Endothelial cell of umbilical vein (primary cell): ENCODE measurements around the gene DIAPH2. TPM values are rescaled to one million over a fixed set of nuclear protein-coding genes. Genes with fewer than 3 reads are reported as not detected.

Experiments used
- BruUV-seq: library from RNA; stranded (reverse); fragments of 400-500 nt; replicated peaks from 2 replicates; lab custom pipeline; 2021; lab: Mats Ljungman, UMichigan
- CTCF ChIA-PET: fragments of 300-600, 350-600 bp; sonication (Branson Sonifier 250); formaldehyde crosslinking; loops from one replicate; lab custom pipeline; 2021; ENCODE audit warnings: antibody characterized with exemption, inconsistent platforms; lab: Charles Lee
- POLR2A ChIA-PET: fragments of 300-600, 350-600 bp; sonication (Branson Sonifier 250); formaldehyde crosslinking; loops from one replicate; lab custom pipeline; 2021; ENCODE audit warnings: antibody characterized with exemption, inconsistent platforms; lab: Charles Lee
- DNase-seq: peaks from one replicate; pipeline ENCODE4 v3.0.0-alpha.2; 2011; ENCODE audit warnings: low read depth, low spot score
- FAIRE-seq: peaks from 2 replicates; lab custom pipeline; 2011; peaks lifted over from hg19 to GRCh38; lab: Jason Lieb, UNC
- H2AFZ ChIP-seq: 2 replicates; pipeline ENCODE4 v1.6.0; 2012; ENCODE audit warnings: low read depth, low read length, control low read depth, inconsistent platforms
- H3K27ac ChIP-seq: 2 replicates; pipeline ENCODE4 v1.5.1; 2011; ENCODE audit warnings: low read depth, mild to moderate bottlenecking, control low read depth, low read length, moderate library complexity; ENCODE audit not compliant: insufficient read depth
- H3K27me3 ChIP-seq, 2 experiments: 2 replicates each; pipeline versions ENCODE4 v1.6.0 to v1.6.1; 2011; ENCODE audit warnings: low read length in 2 of 2, mixed read lengths in 1 of 2; ENCODE audit not compliant: control insufficient read depth in 2 of 2, insufficient read depth in 2 of 2
- H3K36me3 ChIP-seq, 2 experiments: 2 replicates in 1 of 2; 3 replicates in 1 of 2; pipeline ENCODE4 v1.5.1; 2011; ENCODE audit warnings: low read length in 2 of 2, mild to moderate bottlenecking in 1 of 2, moderate library complexity in 1 of 2; ENCODE audit not compliant: control insufficient read depth in 2 of 2, insufficient read depth in 2 of 2; ENCODE audit errors: extremely low read depth in 1 of 2
- H3K4me1 ChIP-seq: 3 replicates; pipeline ENCODE4 v1.5.1; 2011; ENCODE audit warnings: mild to moderate bottlenecking, low read length; ENCODE audit not compliant: control insufficient read depth, insufficient read depth; ENCODE audit errors: extremely low read depth
- H3K4me2 ChIP-seq: 2 replicates; pipeline ENCODE4 v1.6.1; 2011; ENCODE audit warnings: low read length, control low read depth, mixed read lengths; ENCODE audit not compliant: insufficient read depth
- H3K4me3 ChIP-seq, 3 experiments: fragments of 200-600 bp in 1 of 3; sonication (generic), shearing (Covaris generic) in 1 of 3; replicated peaks in 1 of 3; 2 replicates each; pipeline ENCODE4 v1.5.1; 2011 to 2016; ENCODE audit warnings: control low read depth in 3 of 3, low read length in 3 of 3, mild to moderate bottlenecking in 2 of 3, inconsistent platforms in 1 of 3, low read depth in 1 of 3, moderate library complexity in 1 of 3; ENCODE audit not compliant: insufficient read depth in 1 of 3
- H3K79me2 ChIP-seq: 2 replicates; pipeline ENCODE4 v1.6.0; 2012; ENCODE audit warnings: low read length, inconsistent platforms; ENCODE audit not compliant: control insufficient read depth, insufficient read depth
- H3K9ac ChIP-seq: replicated peaks from 2 replicates; pipeline ENCODE3; 2011; ENCODE audit warnings: low read length, control low read depth; ENCODE audit not compliant: insufficient read depth; ENCODE audit errors: extremely low read depth
- H3K9me1 ChIP-seq: replicated peaks from 3 replicates; pipeline ENCODE4 v1.6.0; 2011; ENCODE audit warnings: mild to moderate bottlenecking, low read length; ENCODE audit not compliant: control insufficient read depth, insufficient read depth; ENCODE audit errors: extremely low read depth
- H3K9me3 ChIP-seq: replicated peaks from 2 replicates; pipeline ENCODE4 v1.5.1; 2012; ENCODE audit warnings: low read length, inconsistent platforms; ENCODE audit not compliant: control insufficient read depth, insufficient read depth
- H4K20me1 ChIP-seq: replicated peaks from 2 replicates; pipeline ENCODE3; 2011; ENCODE audit warnings: mild to moderate bottlenecking, low read length; ENCODE audit not compliant: control insufficient read depth, insufficient read depth; ENCODE audit errors: extremely low read depth
- EZH2 ChIP-seq: IDR thresholded peaks from 2 replicates; pipeline ENCODE4 v1.6.1; 2012; ENCODE audit warnings: borderline replicate concordance, low read depth, mild to moderate bottlenecking, moderate library complexity, low read length, inconsistent platforms; ENCODE audit not compliant: severe bottlenecking
- FOS ChIP-seq: IDR thresholded peaks from 2 replicates; pipeline ENCODE4 v1.6.1; 2011; ENCODE audit warnings: mild to moderate bottlenecking, low read length, moderate library complexity, borderline replicate concordance; ENCODE audit not compliant: insufficient read depth
- GATA2 ChIP-seq: IDR thresholded peaks from 2 replicates; pipeline ENCODE4 v1.7.0; 2011; ENCODE audit warnings: low read depth, mild to moderate bottlenecking, moderate library complexity, mixed read lengths, low read length; ENCODE audit not compliant: insufficient read length, insufficient read depth
- JUN ChIP-seq: IDR thresholded peaks from 2 replicates; pipeline ENCODE4 v1.6.1; 2011; ENCODE audit warnings: borderline replicate concordance, low read depth; ENCODE audit not compliant: insufficient read length, insufficient read depth
- POLR2AphosphoS5 ChIP-seq: IDR thresholded peaks from 2 replicates; pipeline ENCODE4 v1.6.1; 2012; ENCODE audit warnings: low read depth, mild to moderate bottlenecking, control low read depth, low read length, moderate library complexity; ENCODE audit not compliant: insufficient read depth
- dilution Hi-C: fragments of 300-500 bp; cut with MboI; formaldehyde crosslinking; loops from one replicate; pipeline ENCODE4 v1.15.0; 2019; ENCODE audit warnings: low sequenced_read_pairs; ENCODE audit not compliant: extremely low pct_ligation_motif_present
- intact Hi-C: fragments of 100-400 bp; cut with micrococcal nuclease; formaldehyde crosslinking; loops from one replicate; pipeline ENCODE4 v1.10.0; 2022
- polyA plus RNA-seq, 4 experiments: library from polyadenylated mRNA; depleted of rRNA in 3 of 4; stranded (reverse) in 3 of 4; unstranded in 1 of 4; fragments of >200 nt; gene quantifications; 2 replicates each; pipeline versions ENCODE4 v1.2.1 to v1.2.3, GENCODE V29; 2011 to 2012; ENCODE audit warnings: missing spikeins in 1 of 4
- total RNA-seq: library from RNA; stranded (reverse); gene quantifications from 2 replicates; pipeline ENCODE4 v1.2.3, GENCODE V29; 2021

DIAPH2 gene
- total and polyA plus RNA-seq, 2 donors (not counting 3 experiments of a cell fraction or from before 2014, with no cell fraction given): 3.0 to 30.0 TPM

DNA sequence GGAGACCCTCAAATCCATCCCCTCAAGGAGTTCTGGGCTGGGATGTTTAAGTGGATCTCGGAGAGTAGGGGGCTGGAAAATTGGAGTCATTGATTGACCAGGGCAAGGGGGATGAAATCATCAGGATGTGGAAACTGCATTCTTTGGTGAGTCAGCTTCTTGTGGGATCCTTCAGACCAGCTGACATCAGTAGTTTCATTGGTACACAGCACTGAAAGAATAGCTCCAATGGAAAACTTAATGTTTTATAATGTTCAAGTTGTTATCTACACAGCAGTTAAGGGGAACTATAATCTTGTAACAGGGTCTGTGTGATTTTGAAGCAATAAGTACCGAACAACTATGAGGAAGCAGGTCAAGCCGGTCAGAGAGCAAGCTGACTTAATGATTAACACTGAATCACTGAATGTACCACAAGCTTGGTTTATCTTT, 705.1 kb downstream of the DIAPH2 start:
- no peak overlapping the region for H2AFZ ChIP-seq
- no peaks in the 10 kb centered on the region for H4K20me1 ChIP-seq
- H3K36me3 ChIP-seq: no peaks in the 10 kb centered on the region
- H3K9ac ChIP-seq: no peak overlapping the region
- no peaks in the 10 kb centered on the region for H3K9me3 ChIP-seq
- H3K4me2 ChIP-seq: peak overlapping the region; percentile 68
- FAIRE-seq (peak; percentile 88), DNase-seq (peak; percentile 73)
- CTCF ChIA-PET: no interaction called here
- dilution Hi-C loops: no loop called here
- TF ChIP-seq FOS (peak; percentile 69), GATA2 (peak; percentile 17), JUN (peak; percentile 77), EZH2 (no peak)
- peaks cover 4% of the 10 kb centered on the region for H3K4me1 ChIP-seq
- peak overlapping the region; percentile 66 for H3K27ac ChIP-seq
- no peaks in the 10 kb centered on the region for H3K9me1 ChIP-seq
- no peaks in the 10 kb centered on the region for H3K79me2 ChIP-seq
- POLR2A ChIA-PET: no interaction called here
- H3K4me3 ChIP-seq: no peak overlapping the region
- BruUV-seq: no TSS peak
- intact Hi-C loops: no loop called here
- H3K27me3 ChIP-seq: no peaks in the 10 kb centered on the region

DNA sequence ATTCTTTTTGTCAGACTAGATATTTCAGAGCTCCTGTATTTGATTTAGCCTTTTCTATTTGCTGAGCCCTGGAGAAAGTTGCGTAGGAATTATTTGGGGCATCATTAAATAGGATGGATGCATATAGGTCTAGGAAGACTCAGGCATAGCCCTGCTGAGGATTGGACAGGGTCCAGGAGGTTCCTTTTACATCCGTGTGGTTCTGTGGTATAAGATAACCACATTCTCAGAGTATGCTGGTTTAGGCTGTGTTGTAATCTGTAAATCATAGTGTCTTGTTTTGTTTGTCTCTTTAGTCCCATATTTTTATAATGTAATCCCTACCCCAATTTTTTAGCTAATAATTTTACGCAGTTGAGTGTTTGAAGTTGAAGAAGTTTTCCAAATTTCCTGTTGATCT, 712.7 kb downstream of the DIAPH2 start:
- FAIRE-seq (no peak), DNase-seq (no peak)
- no peak overlapping the region for H3K4me2 ChIP-seq
- H3K9me1 ChIP-seq: no peaks in the 10 kb centered on the region
- H3K4me3 ChIP-seq: no peak overlapping the region
- BruUV-seq: no TSS peak
- dilution Hi-C loops (no loop called here), intact Hi-C loops (no loop called here)
- H3K27ac ChIP-seq: no peak overlapping the region
- H3K79me2 ChIP-seq: no peaks in the 10 kb centered on the region
- no peak overlapping the region for H2AFZ ChIP-seq
- H3K36me3 ChIP-seq: no peaks in the 10 kb centered on the region
- no peak overlapping the region for H3K9ac ChIP-seq
- CTCF ChIA-PET: no interaction called here
- H3K27me3 ChIP-seq: no peaks in the 10 kb centered on the region
- H3K9me3 ChIP-seq: no peaks in the 10 kb centered on the region
- POLR2A ChIA-PET: no interaction called here
- TF ChIP-seq POLR2AphosphoS5 (no peak), JUN (no peak)
- no peaks in the 10 kb centered on the region for H4K20me1 ChIP-seq
- H3K4me1 ChIP-seq: peaks cover 5% of the 10 kb centered on the region
